Peyer's patch (tissue), 4 donors: ENCODE data around the gene PPP2CA. TPM values are rescaled to one million over a fixed set of nuclear protein-coding genes. Genes with fewer than 3 reads are reported as not detected.
"Not testable (repeated sequence)": the region's sequence is repeated elsewhere in the genome, so short reads cannot be mapped to it uniquely, and the experiment has no call there.

Experiments used
- DNase-seq, 3 donors: peaks; one replicate each; pipeline ENCODE4 v3.0.0-alpha.2; 2017 to 2019
- H3K27ac ChIP-seq, 4 donors: fragments of 200-600 bp; sonication (generic); one replicate each; pipeline ENCODE4 v1.5.1; 2016 to 2019
- H3K27me3 ChIP-seq, 2 donors: fragments of 200-600 bp; sonication (generic); one replicate each; pipeline ENCODE4 v1.5.1; 2019
- H3K36me3 ChIP-seq, 3 donors: fragments of 200-600 bp; sonication (generic); one replicate each; pipeline ENCODE4 v1.5.1; 2016 to 2019
- H3K4me1 ChIP-seq, 4 donors: fragments of 200-600 bp; sonication (generic); one replicate each; pipeline ENCODE4 v1.5.1; 2016 to 2019
- H3K4me3 ChIP-seq, 4 donors: fragments of 200-600 bp; sonication (generic); 1 replicate in 3 of 4; 2 replicates in 1 of 4; pipeline ENCODE4 v1.5.1; 2016 to 2019; ENCODE audit warnings: mild to moderate bottlenecking in 1 of 4
- H3K9me3 ChIP-seq, 4 donors: fragments of 200-600 bp; sonication (generic); one replicate each; pipeline ENCODE4 v1.5.1; 2016 to 2019; ENCODE audit warnings: mild to moderate bottlenecking in 1 of 4
- POLR2A ChIP-seq, 2 donors: fragments of 450-650 bp; IDR thresholded peaks; one replicate each; pipeline ENCODE4 v1.5.1; 2017; ENCODE audit warnings: antibody characterized with exemption in 2 of 2, mild to moderate bottlenecking in 2 of 2, moderate library complexity in 2 of 2
- total RNA-seq, 4 donors: library from RNA; depleted of rRNA; stranded (reverse); fragments of >200 nt; gene quantifications; one replicate each; pipeline ENCODE4 v1.1.0, GENCODE V29; 2016
- TF ChIP-seq, protein P1 (sequence below), 6 experiments: fragments of 450-650 bp in 4 of 6; fragments of 200-600 bp in 2 of 6; sonication (generic) in 1 of 6; IDR thresholded peaks; one replicate each; pipeline ENCODE4 v1.5.1; 2017 to 2019; ENCODE audit warnings: antibody characterized with exemption in 6 of 6, mild to moderate bottlenecking in 3 of 6, moderate library complexity in 1 of 6

PPP2CA gene
- total RNA-seq, 4 donors from 2014 or later: 85.0 to 128 (median 104) TPM

DNA sequence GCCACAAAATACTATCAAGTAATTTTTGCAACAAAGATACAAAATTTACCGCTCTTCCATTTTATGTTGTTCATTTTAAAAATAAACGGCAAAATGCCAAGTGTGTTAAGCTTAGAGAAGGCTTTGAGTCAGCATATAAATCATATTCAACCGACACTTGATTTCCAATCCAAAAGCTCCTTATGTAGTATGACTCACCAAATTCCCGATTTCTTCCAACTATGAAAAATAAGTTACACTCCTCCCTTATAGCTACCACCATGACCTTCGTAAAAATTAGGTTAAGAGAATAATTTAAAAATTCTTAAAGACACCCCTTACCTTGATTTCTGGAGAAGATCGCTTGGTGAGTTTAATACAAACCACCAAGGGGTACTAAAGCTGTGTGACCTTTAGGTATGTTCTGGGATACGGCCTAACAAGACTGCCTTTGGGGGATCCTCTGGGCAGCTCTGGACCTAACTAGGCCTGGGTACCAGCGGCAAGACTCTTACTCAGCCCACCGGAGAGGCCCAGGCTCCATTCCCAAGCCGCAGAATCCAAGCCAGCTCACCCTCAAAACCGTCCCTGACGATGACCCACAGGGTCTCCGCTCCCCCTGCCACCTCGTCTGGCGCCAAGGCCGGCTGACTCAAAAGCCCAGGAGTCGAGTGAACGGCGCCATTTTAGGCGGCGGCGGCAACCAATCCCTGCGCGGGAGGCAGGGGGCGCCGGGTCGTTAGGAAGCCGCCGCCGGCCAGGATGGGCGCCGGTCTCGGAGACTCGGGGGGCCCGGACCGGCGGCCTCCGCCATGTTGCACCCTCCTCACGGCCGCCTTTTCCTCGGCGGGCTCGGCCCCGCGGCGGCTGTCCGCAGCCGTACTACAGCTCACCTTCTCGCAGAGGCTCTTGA lies 739 bp downstream of the PPP2CA start:
- H3K4me3 ChIP-seq: peak overlapping the region; percentile 79 to 97 (median 91)
- peak overlapping the region; percentile 98 to 100 (median 99) for H3K27ac ChIP-seq
- peaks cover 3 to 48% (median 11%) of the 10 kb centered on the region in 4 donors for H3K4me1 ChIP-seq
- no peaks in the 10 kb centered on the region for H3K9me3 ChIP-seq
- H3K36me3 ChIP-seq: peaks cover 0 to 7% (median 0%) of the 10 kb centered on the region in 3 donors
- TF ChIP-seq POLR2A (IDR thresholded peaks at IDR 0.05): no peak
- TF ChIP-seq, protein P1, sequence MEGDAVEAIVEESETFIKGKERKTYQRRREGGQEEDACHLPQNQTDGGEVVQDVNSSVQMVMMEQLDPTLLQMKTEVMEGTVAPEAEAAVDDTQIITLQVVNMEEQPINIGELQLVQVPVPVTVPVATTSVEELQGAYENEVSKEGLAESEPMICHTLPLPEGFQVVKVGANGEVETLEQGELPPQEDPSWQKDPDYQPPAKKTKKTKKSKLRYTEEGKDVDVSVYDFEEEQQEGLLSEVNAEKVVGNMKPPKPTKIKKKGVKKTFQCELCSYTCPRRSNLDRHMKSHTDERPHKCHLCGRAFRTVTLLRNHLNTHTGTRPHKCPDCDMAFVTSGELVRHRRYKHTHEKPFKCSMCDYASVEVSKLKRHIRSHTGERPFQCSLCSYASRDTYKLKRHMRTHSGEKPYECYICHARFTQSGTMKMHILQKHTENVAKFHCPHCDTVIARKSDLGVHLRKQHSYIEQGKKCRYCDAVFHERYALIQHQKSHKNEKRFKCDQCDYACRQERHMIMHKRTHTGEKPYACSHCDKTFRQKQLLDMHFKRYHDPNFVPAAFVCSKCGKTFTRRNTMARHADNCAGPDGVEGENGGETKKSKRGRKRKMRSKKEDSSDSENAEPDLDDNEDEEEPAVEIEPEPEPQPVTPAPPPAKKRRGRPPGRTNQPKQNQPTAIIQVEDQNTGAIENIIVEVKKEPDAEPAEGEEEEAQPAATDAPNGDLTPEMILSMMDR (IDR thresholded peaks at IDR 0.05): peak in 4 of 6 experiments; percentile 16 to 25 (median 17)
- DNase-seq: peak; percentile 70 to 79 (median 78)
- H3K27me3 ChIP-seq: no peaks in the 10 kb centered on the region

GRCh38 chr5:134223406-134224248 lies 2.2 kb downstream of the PPP2CA start:
- H3K36me3 ChIP-seq: peaks cover 0 to 7% (median 0%) of the 10 kb centered on the region in 3 donors
- DNase-seq: no peak
- no peaks in the 10 kb centered on the region for H3K9me3 ChIP-seq
- TF ChIP-seq, protein P1 (IDR thresholded peaks at IDR 0.05): no peak
- no peak for TF ChIP-seq POLR2A (IDR thresholded peaks at IDR 0.05)
- H3K4me1 ChIP-seq: peaks cover 3 to 62% (median 16%) of the 10 kb centered on the region in 4 donors
- peak overlapping the region in 2 of 4 donors; percentile 11 to 99 for H3K27ac ChIP-seq
- H3K4me3 ChIP-seq: peak overlapping the region in 3 of 4 donors; percentile 79 to 97 (median 90)
- H3K27me3 ChIP-seq: no peaks in the 10 kb centered on the region

DNA sequence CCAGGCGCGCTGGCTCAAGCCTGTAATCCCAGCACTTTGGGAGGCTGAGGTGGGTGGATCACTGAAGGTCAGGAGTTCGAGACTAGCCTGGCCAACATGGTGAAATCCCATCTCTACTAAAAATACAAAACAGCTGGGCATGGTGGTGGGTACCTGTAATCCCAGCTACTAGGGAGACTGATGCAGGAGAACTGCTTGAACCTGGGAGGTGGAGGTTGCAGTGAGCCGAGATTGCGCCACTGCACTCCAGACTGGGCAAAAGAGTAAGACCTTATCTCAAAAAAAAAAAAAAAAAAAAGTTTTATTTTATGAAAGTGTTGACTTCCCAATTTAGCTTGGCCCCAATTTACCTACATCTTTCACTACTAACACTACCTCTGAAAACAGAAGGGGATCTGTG lies 4.2 kb downstream of the PPP2CA start:
- not testable (repeated sequence) for H3K9me3 ChIP-seq, H3K36me3 ChIP-seq, H3K27me3 ChIP-seq, H3K4me3 ChIP-seq, DNase-seq
- Histone ChIP-seq H3K27ac (peak overlapping the region in 1 of 4 donors; percentile 6), H3K4me1 (peaks cover 3 to 60% (median 20%) of the 10 kb centered on the region in 4 donors)

GRCh38 chr5:134215757-134216156 lies 10.1 kb downstream of the PPP2CA start:
- no peak overlapping the region for H3K27ac ChIP-seq
- H3K4me3 ChIP-seq: no peak overlapping the region
- no peak for DNase-seq
- no peak for TF ChIP-seq POLR2A (IDR thresholded peaks at IDR 0.05)
- TF ChIP-seq, protein P1 (IDR thresholded peaks at IDR 0.05): no peak
- H3K27me3 ChIP-seq: no peaks in the 10 kb centered on the region
- peaks cover 0 to 3% (median 0%) of the 10 kb centered on the region in 3 donors for H3K36me3 ChIP-seq
- H3K9me3 ChIP-seq: no peaks in the 10 kb centered on the region
- H3K4me1 ChIP-seq: peaks cover 0 to 47% (median 9%) of the 10 kb centered on the region in 4 donors

GRCh38 chr5:134211263-134212031 lies 14.4 kb downstream of the PPP2CA start:
- H3K4me1 ChIP-seq: peaks cover 0 to 43% (median 4%) of the 10 kb centered on the region in 4 donors
- H3K27me3 ChIP-seq, H3K4me3 ChIP-seq, H3K9me3 ChIP-seq, DNase-seq, H3K36me3 ChIP-seq, H3K27ac ChIP-seq: not testable (repeated sequence)
